GM12878 (cell line): Measurements from ENCODE around the gene PVRIG. TPM values are rescaled to one million over a fixed set of nuclear protein-coding genes. Genes with fewer than 3 reads are reported as not detected.

Source experiments
- BCL3 ChIP-seq: IDR thresholded peaks from 2 replicates; pipeline ENCODE4 v1.6.1; 2011; ENCODE audit warnings: borderline replicate concordance, low read depth, mild to moderate bottlenecking, moderate library complexity, low read length; ENCODE audit not compliant: insufficient read depth, poor library complexity, severe bottlenecking
- NKRF ChIP-seq: fragments of 450-650 bp; conservative IDR thresholded peaks from 2 replicates; pipeline ENCODE4 v1.6.1; 2017; ENCODE audit warnings: mild to moderate bottlenecking, moderate library complexity
- RAD21 ChIP-seq: IDR thresholded peaks from 2 replicates; pipeline ENCODE4 v1.6.1; 2011; ENCODE audit warnings: mild to moderate bottlenecking, low read depth, low read length, moderate library complexity; ENCODE audit not compliant: insufficient read depth
- ZNF592 ChIP-seq: fragments of 450-650 bp; IDR thresholded peaks from 2 replicates; pipeline ENCODE4 v1.6.1; 2017; ENCODE audit warnings: mild to moderate bottlenecking, moderate library complexity
- polyA plus RNA-seq, 11 experiments: library from polyadenylated mRNA; depleted of rRNA in 4 of 11; unstranded in 6 of 11; stranded (reverse) in 5 of 11; fragments of >200 nt; fragmentation: Nextera tagmentation in 4 of 11; fragmentation: Illumina TruSeq in 1 of 11; extraction: Ambion mirVana in 4 of 11; extraction: Trizol in 1 of 11; gene quantifications; 1 replicate in 1 of 11; 2 replicates in 10 of 11; pipeline versions ENCODE4 v1.2.1 to v1.2.3, GENCODE V29; 2011 to 2016; ENCODE audit warnings: inconsistent platforms in 2 of 11, missing spikeins in 2 of 11, low read depth in 1 of 11
- total RNA-seq, 4 experiments: library from RNA; depleted of rRNA in 3 of 4; stranded (reverse); fragments of >200 nt in 3 of 4; fragmentation: Illumina TruSeq in 1 of 4; extraction: Trizol in 1 of 4; gene quantifications; 2 replicates each; pipeline versions ENCODE4 v1.2.1 to v1.2.3, GENCODE V29; 2013 to 2021

PVRIG gene
- total and polyA plus RNA-seq, 10 of the 15 experiments (the other 5 are each of a cell fraction or from before 2014, with no cell fraction given): 1.3 to 44.0 (median 17.9) TPM

GRCh38 chr7:100190048-100190711, 29.6 kb upstream of the PVRIG start (continued):
- TF ChIP-seq BCL3 (no peak), ZNF592 (no peak), RAD21 (peak; percentile 71), NKRF (no peak)
